PC-9 (cell line): ENCODE results near the gene SPATA31C1. TPM values are rescaled to one million over a fixed set of nuclear protein-coding genes. Genes with fewer than 3 reads are reported as not detected.

Experiments used
- BruUV-seq: library from RNA; stranded (reverse); fragments of 400-500 nt; replicated peaks from 2 replicates; lab custom pipeline; 2021; lab: Mats Ljungman, UMichigan
- CTCF ChIA-PET: fragments of 300-600 bp; sonication (Branson Sonifier 250); formaldehyde crosslinking; loops from one replicate; lab custom pipeline; 2022; ENCODE audit warnings: antibody characterized with exemption; lab: Charles Lee
- POLR2A ChIA-PET: fragments of 300-600 bp; sonication (Branson Sonifier 250); formaldehyde crosslinking; loops from one replicate; lab custom pipeline; 2022; ENCODE audit warnings: antibody characterized with exemption; ENCODE audit not compliant: unreplicated experiment; lab: Charles Lee
- DNase-seq, 2 experiments: peaks; one replicate each; pipeline versions ENCODE4 v3.0.0 to v3.0.0-alpha.2; 2015 to 2022; ENCODE audit warnings: mixed read lengths in 1 of 2
- H2AFZ ChIP-seq: fragments of 200-600 bp; sonication (generic); 2 replicates; pipeline ENCODE4 v1.8.1; 2017; ENCODE audit warnings: antibody characterized with exemption
- H3F3A ChIP-seq: fragments of 200-600 bp; sonication (generic); 2 replicates; pipeline ENCODE4 v1.8.1; 2017; ENCODE audit warnings: antibody characterized with exemption, mild to moderate bottlenecking, low read depth; ENCODE audit not compliant: insufficient read depth
- H3K27ac ChIP-seq: fragments of 200-600 bp; sonication (generic); 2 replicates; pipeline ENCODE4 v1.6.1; 2016; ENCODE audit warnings: mixed run types
- H3K27me3 ChIP-seq: fragments of 200-600 bp; sonication (generic); 2 replicates; pipeline ENCODE4 v1.6.1; 2016; ENCODE audit warnings: low read depth, mixed run types; ENCODE audit not compliant: insufficient read depth
- H3K36me3 ChIP-seq: fragments of 200-600 bp; sonication (generic); 2 replicates; pipeline ENCODE4 v1.6.1; 2016; ENCODE audit warnings: low read depth, mixed run types
- H3K4me1 ChIP-seq: fragments of 200-600 bp; sonication (generic); replicated peaks from 2 replicates; pipeline ENCODE4 v1.6.1; 2016; ENCODE audit warnings: mixed run types; ENCODE audit not compliant: insufficient read depth
- H3K4me2 ChIP-seq: fragments of 200-600 bp; sonication (generic); 2 replicates; pipeline ENCODE4 v1.6.1; 2017; ENCODE audit warnings: mixed run types
- H3K4me3 ChIP-seq: fragments of 200-600 bp; sonication (generic); 2 replicates; pipeline ENCODE4 v1.6.1; 2016; ENCODE audit warnings: mixed run types
- H3K79me2 ChIP-seq: fragments of 200-600 bp; sonication (generic); 2 replicates; pipeline ENCODE4 v1.6.1; 2017; ENCODE audit warnings: low read depth, mixed run types
- H3K9me2 ChIP-seq: fragments of 200-600 bp; sonication (generic); 2 replicates; pipeline ENCODE4 v1.8.1; 2017; ENCODE audit warnings: mild to moderate bottlenecking; ENCODE audit not compliant: insufficient read depth
- H3K9me3 ChIP-seq: fragments of 200-600 bp; sonication (generic); 2 replicates; pipeline ENCODE4 v1.8.1; 2016; ENCODE audit warnings: low read depth; ENCODE audit not compliant: insufficient read depth
- H4K20me1 ChIP-seq: fragments of 200-600 bp; sonication (generic); 2 replicates; pipeline ENCODE4 v1.8.1; 2017; ENCODE audit not compliant: insufficient read depth
- EZH2 ChIP-seq: fragments of 200-600 bp; sonication (generic); IDR thresholded peaks from 2 replicates; pipeline ENCODE4 v1.8.0; 2017; ENCODE audit warnings: antibody characterized with exemption, low read depth
- intact Hi-C: fragments of 100-400 bp; cut with micrococcal nuclease; formaldehyde crosslinking; loops from one replicate; pipeline ENCODE4 v1.10.0; 2022; ENCODE audit not compliant: unreplicated experiment
- total RNA-seq: library from RNA; stranded (reverse); gene quantifications from 2 replicates; pipeline ENCODE4 v1.2.3, GENCODE V29; 2021
- TF ChIP-seq, protein P1 (sequence below): fragments of 200-600 bp; sonication (generic); conservative IDR thresholded peaks from 2 replicates; pipeline ENCODE4 v1.6.1; 2017; ENCODE audit warnings: mixed run types, antibody characterized with exemption, mild to moderate bottlenecking, moderate library complexity

Gene SPATA31C1
- total RNA-seq, 1 experiment from 2014 or later, result not detected

DNA sequence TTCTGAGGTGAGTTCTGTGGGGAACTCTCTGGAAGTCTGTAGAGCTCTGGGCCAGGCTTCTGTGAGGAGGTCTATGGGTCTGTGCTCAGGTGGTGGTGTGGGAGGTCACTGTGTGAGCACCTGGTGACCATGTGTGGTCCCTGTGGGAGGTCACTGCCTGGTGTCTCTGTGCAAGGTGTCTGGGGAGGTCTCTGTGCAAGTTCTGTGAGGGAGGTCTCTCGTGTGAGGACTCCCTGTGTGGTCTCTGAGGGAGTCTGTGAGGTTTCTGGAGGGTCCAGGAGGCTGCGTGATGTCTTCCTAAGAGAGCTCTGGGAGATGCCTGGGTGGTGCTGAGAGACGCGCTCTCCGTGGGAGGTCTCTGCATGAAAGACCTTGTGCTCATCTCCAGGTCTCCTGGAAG, 41.1 kb upstream of the SPATA31C1 start:
- H2AFZ ChIP-seq, result no peak overlapping the region
- TF ChIP-seq, protein P1, sequence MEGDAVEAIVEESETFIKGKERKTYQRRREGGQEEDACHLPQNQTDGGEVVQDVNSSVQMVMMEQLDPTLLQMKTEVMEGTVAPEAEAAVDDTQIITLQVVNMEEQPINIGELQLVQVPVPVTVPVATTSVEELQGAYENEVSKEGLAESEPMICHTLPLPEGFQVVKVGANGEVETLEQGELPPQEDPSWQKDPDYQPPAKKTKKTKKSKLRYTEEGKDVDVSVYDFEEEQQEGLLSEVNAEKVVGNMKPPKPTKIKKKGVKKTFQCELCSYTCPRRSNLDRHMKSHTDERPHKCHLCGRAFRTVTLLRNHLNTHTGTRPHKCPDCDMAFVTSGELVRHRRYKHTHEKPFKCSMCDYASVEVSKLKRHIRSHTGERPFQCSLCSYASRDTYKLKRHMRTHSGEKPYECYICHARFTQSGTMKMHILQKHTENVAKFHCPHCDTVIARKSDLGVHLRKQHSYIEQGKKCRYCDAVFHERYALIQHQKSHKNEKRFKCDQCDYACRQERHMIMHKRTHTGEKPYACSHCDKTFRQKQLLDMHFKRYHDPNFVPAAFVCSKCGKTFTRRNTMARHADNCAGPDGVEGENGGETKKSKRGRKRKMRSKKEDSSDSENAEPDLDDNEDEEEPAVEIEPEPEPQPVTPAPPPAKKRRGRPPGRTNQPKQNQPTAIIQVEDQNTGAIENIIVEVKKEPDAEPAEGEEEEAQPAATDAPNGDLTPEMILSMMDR, result no peak
- TF ChIP-seq EZH2, result no peak
- BruUV-seq, result no TSS peak
- peaks cover 15% of the 10 kb centered on the region for H3K9me3 ChIP-seq
- no peaks in the 10 kb centered on the region for H3K9me2 ChIP-seq
- no peaks in the 10 kb centered on the region for H3K79me2 ChIP-seq
- H3K27ac ChIP-seq, result no peak overlapping the region
- H4K20me1 ChIP-seq, result no peaks in the 10 kb centered on the region
- H3K27me3 ChIP-seq, result no peaks in the 10 kb centered on the region
- no peak for DNase-seq
- ChIA-PET CTCF (no interaction called here), POLR2A (no interaction called here)
- peaks cover 12% of the 10 kb centered on the region for H3K4me1 ChIP-seq
- intact Hi-C loops, result no loop called here
- H3K4me3 ChIP-seq, result no peak overlapping the region
- H3K4me2 ChIP-seq, result no peak overlapping the region
- no peaks in the 10 kb centered on the region for H3F3A ChIP-seq
- no peaks in the 10 kb centered on the region for H3K36me3 ChIP-seq

DNA sequence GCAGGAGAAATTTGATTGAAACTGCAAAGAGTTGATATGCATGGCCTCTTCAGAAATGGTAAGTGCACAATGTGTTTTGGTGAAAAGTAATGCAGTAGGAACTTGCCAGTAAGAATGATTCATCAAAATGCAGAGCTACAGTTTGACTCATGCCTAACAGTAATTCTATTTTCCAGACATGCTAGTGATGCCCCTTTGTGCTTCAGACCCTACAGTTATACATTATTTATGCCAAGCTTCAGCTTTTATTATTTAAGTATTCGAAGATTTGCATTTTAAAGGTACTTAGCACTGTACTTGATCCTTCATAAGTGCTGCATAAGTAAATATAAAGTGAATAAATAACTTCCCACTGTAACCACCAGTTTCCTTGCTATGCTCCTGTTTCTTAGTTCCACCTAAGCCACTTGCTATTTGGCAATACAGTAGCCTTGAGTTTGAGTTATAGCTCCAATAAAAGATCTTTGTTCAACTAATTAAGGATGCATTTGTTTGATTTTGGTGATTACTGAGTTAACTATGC, 38.7 kb upstream of the SPATA31C1 start:
- Histone ChIP-seq H3K27ac (peak overlapping the region; percentile 72), H3K4me1 (peaks cover 12% of the 10 kb centered on the region), H3K36me3 (no peaks in the 10 kb centered on the region), H3K9me3 (peaks cover 15% of the 10 kb centered on the region), H3K4me3 (no peak overlapping the region), H3K4me2 (no peak overlapping the region), H3K79me2 (no peaks in the 10 kb centered on the region), H3K27me3 (no peaks in the 10 kb centered on the region), H3F3A (no peaks in the 10 kb centered on the region), H2AFZ (no peak overlapping the region), H4K20me1 (no peaks in the 10 kb centered on the region), H3K9me2 (no peaks in the 10 kb centered on the region)
- intact Hi-C loops, result no loop called here
- BruUV-seq, result no TSS peak
- no peak for TF ChIP-seq EZH2
- TF ChIP-seq, protein P1, result no peak
- ChIA-PET POLR2A (no interaction called here), CTCF (no interaction called here)
- DNase-seq, result peak in 1 of 2 experiments; percentile 42

DNA sequence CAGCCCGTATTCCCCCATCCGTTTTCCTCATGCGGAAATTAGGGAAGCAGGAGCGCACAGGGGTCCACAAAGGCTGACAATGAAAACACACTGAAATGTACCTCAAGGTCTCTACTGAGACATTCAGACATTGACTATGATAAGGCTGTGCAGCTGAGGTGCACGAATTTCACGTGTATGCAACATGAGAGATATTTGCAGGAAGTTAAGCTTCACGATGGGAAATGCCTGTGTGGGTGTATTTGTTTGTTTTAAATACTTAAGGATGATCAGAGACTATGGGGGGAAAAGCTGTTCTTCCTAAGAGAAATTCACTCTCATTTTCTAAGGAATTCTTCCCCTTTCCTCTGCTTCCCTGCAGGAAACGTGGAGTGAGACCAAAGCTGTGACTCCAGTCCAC, 37.6 kb upstream of the SPATA31C1 start:
- no TSS peak for BruUV-seq
- Histone ChIP-seq H3K9me3 (peaks cover 15% of the 10 kb centered on the region), H3K27me3 (no peaks in the 10 kb centered on the region), H3K4me3 (no peak overlapping the region), H3K36me3 (no peaks in the 10 kb centered on the region), H3F3A (no peaks in the 10 kb centered on the region), H2AFZ (no peak overlapping the region), H3K79me2 (no peaks in the 10 kb centered on the region), H4K20me1 (no peaks in the 10 kb centered on the region), H3K4me1 (peaks cover 12% of the 10 kb centered on the region), H3K9me2 (no peaks in the 10 kb centered on the region), H3K4me2 (no peak overlapping the region), H3K27ac (no peak overlapping the region)
- intact Hi-C loops, result no loop called here
- DNase-seq, result no peak
- POLR2A ChIA-PET, result no interaction called here
- CTCF ChIA-PET, result no interaction called here
- TF ChIP-seq, protein P1, result no peak
- TF ChIP-seq EZH2, result no peak
